Measurements from ENCODE around the gene KCNK5.

Gene KCNK5

GRCh38 chr6:39240155-39240757 is 11.0 kb upstream of the KCNK5 start:
- no peak for DNase-seq (ENCODE audit: low spot score)

GRCh38 chr6:39239527-39240154 is 10.4 kb upstream of the KCNK5 start:
- DNase-seq (ENCODE audit: low spot score), result peak; percentile 27

GRCh38 chr6:39236742-39237141 is 7.5 kb upstream of the KCNK5 start:
- DNase-seq (ENCODE audit: low spot score), result no peak

GRCh38 chr6:39233333-39233732 is 4.1 kb upstream of the KCNK5 start:
- DNase-seq (ENCODE audit: low spot score), result no peak

GRCh38 chr6:39231521-39232243 is 2.4 kb upstream of the KCNK5 start:
- no peak for DNase-seq (ENCODE audit: low spot score)

- DNase-seq (ENCODE audit: low spot score), result no peak
Observed at GRCh38 chr6:39230654-39231035, 1.4 kb upstream of the KCNK5 start.

GRCh38 chr6:39228111-39228971 is 934 bp downstream of the KCNK5 start:
- no peak for DNase-seq (ENCODE audit: low spot score)

GRCh38 chr6:39227476-39227875 is 1.8 kb downstream of the KCNK5 start:
- DNase-seq (ENCODE audit: low spot score), result no peak

- no peak for DNase-seq (ENCODE audit: low spot score)
Observed at GRCh38 chr6:39226639-39227329, 2.5 kb downstream of the KCNK5 start.

GRCh38 chr6:39225946-39226437 is 3.3 kb downstream of the KCNK5 start:
- DNase-seq (ENCODE audit: low spot score), result no peak

GRCh38 chr6:39225543-39225942 is 3.7 kb downstream of the KCNK5 start:
- DNase-seq (ENCODE audit: low spot score), result no peak

GRCh38 chr6:39224523-39225182 is 4.6 kb downstream of the KCNK5 start:
- no peak for DNase-seq (ENCODE audit: low spot score)

GRCh38 chr6:39224011-39224410 is 5.3 kb downstream of the KCNK5 start:
- no peak for DNase-seq (ENCODE audit: low spot score)

GRCh38 chr6:39223555-39223954 is 5.7 kb downstream of the KCNK5 start:
- no peak for DNase-seq (ENCODE audit: low spot score)

GRCh38 chr6:39223061-39223460 is 6.2 kb downstream of the KCNK5 start:
- no peak for DNase-seq (ENCODE audit: low spot score)

- DNase-seq (ENCODE audit: low spot score), result no peak
Observed at GRCh38 chr6:39221779-39222641, 7.3 kb downstream of the KCNK5 start.

GRCh38 chr6:39221115-39221514 is 8.2 kb downstream of the KCNK5 start:
- DNase-seq (ENCODE audit: low spot score), result no peak

- DNase-seq (ENCODE audit: low spot score), result no peak
Observed at GRCh38 chr6:39218868-39219567, 10.3 kb downstream of the KCNK5 start.

GRCh38 chr6:39217177-39217864 is 12.0 kb downstream of the KCNK5 start:
- DNase-seq (ENCODE audit: low spot score), result no peak

Measured in Ammon's horn (tissue), 1 donor.